ENCODE data around the gene SOCS6.

The SOCS6 gene

DNA sequence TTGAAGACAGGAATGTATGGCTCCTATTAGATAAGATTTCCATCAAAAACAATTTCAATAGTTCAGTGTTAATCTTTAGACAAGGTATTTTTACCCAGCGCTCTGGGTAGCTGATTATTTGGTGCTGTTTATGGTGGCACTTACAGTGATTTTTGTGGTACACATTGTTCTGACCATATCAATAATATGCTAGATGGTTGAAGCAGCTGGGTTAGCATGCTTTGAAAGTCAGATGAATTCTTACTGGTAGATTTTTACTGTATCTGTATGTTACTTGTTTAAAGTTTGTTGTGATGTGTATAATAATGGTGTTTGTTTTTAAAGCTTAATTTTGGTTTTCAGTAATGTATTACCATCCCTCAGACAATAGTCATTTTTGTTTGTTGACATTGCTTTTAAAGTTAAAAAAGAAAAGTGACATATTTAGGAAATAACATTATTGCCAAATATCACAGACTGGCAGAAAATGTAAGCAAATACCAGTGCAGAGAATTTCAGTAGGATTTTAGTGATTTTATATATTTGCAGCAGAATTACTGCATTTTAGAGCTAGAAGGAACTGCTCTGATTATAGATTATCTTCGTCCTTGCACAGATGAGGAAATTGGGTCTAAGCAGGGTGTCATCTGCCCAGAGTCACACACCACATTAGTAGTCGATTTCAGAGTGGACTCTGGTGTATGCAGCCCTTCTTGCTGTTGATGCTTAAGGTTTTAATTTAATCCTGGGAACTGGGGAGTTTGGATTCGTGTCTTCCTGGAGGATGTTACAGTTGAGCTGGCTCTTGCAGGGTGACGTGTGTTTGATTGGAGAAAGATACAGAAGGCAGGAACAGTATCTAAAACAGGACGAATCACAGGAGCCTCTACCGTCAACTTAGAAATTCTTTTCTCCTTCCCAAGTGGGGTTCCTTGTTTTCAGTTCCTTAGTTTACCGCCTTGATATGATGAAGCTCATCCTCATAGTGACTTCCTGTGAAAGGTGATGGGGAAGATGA, 6.6 kb downstream of the SOCS6 start:
- DNase-seq (ENCODE audit: low read depth in 2 of 2) = peak in 1 of 2 donors; percentile 11
- TF ChIP-seq, protein P1, sequence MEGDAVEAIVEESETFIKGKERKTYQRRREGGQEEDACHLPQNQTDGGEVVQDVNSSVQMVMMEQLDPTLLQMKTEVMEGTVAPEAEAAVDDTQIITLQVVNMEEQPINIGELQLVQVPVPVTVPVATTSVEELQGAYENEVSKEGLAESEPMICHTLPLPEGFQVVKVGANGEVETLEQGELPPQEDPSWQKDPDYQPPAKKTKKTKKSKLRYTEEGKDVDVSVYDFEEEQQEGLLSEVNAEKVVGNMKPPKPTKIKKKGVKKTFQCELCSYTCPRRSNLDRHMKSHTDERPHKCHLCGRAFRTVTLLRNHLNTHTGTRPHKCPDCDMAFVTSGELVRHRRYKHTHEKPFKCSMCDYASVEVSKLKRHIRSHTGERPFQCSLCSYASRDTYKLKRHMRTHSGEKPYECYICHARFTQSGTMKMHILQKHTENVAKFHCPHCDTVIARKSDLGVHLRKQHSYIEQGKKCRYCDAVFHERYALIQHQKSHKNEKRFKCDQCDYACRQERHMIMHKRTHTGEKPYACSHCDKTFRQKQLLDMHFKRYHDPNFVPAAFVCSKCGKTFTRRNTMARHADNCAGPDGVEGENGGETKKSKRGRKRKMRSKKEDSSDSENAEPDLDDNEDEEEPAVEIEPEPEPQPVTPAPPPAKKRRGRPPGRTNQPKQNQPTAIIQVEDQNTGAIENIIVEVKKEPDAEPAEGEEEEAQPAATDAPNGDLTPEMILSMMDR (IDR thresholded peaks at IDR 0.05; ENCODE audit: low read depth, low read length) = no peak
- H3K4me3 ChIP-seq (replicated peaks in 1 of 2; ENCODE audit: low read depth in 2 of 2, low read length in 2 of 2) = no peak overlapping the region

DNA sequence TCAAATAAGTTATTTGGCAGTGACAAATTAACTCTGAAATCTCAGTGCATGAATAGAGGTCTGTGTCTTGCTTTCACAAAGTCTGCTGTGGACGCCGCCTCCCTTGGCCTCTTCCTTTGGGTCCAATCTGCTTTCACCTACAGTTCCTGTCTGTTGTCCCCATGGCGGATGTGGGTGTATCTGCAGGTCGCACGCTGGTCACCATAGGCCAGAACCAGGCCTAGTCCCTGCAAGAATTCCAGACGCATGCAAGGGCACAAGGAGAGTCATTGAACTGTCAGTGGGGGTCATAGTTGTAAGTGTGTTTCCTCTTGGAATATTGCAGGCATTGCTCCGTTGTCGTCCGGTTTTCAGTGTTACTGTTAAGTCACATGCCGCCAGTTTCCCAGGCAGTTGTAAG, 7.4 kb downstream of the SOCS6 start:
- H3K4me3 ChIP-seq (replicated peaks in 1 of 2; ENCODE audit: low read depth in 2 of 2, low read length in 2 of 2) = no peak overlapping the region

DNA sequence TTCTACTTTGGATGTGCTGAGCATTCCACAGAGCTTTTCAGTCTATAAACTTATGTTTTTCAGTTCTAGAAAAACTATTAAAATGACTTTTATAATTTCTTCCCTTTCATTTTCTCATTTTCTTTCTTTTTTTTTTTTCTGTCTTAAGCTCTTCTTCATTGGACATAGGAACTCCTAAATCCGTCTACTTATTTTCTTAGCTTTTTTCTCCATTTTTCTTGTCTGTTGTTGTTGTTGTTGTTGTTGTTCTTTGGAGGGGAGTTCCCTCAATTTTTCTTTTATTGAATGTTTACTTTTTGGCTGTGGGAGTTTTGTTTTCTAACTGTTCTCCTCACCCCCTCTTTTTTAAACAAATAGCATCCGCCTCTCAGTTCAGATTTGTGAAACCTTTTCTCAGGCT, 7.9 kb downstream of the SOCS6 start:
- no peak overlapping the region for H3K4me3 ChIP-seq (replicated peaks in 1 of 2; ENCODE audit: low read depth in 2 of 2, low read length in 2 of 2)

More for the DNA sequence above, 7.4 kb downstream of the SOCS6 start:
- no peak for DNase-seq (ENCODE audit: low read depth in 2 of 2)
- TF ChIP-seq, protein P1 (IDR thresholded peaks at IDR 0.05; ENCODE audit: low read depth, low read length) = no peak

DNA sequence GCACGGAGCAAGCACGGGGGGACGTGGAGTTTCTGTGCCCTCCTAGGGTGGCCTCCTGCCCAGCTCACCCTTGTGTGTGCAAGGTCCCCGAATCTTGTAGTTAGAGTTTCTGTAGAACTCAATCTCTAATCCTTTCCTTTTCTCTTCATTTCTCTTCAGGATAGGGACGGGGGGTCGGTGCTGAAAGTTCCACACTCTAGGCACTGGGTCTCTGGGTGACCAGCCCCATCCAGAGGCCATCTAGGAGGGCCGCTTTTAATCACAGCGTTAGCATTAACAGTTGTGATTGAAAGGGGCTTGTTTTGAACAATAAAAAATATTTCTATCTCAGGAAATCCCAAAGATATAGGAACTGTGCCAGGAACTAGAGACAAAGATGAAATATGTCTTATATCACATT, 10.5 kb downstream of the SOCS6 start:
- no peak overlapping the region for H3K4me3 ChIP-seq (replicated peaks in 1 of 2; ENCODE audit: low read depth in 2 of 2, low read length in 2 of 2)
- TF ChIP-seq, protein P1 (IDR thresholded peaks at IDR 0.05; ENCODE audit: low read depth, low read length) = no peak
- no peak for DNase-seq (ENCODE audit: low read depth in 2 of 2)

More for the DNA sequence above, 7.9 kb downstream of the SOCS6 start:
- TF ChIP-seq, protein P1 (IDR thresholded peaks at IDR 0.05; ENCODE audit: low read depth, low read length) = no peak
- no peak for DNase-seq (ENCODE audit: low read depth in 2 of 2)

DNA sequence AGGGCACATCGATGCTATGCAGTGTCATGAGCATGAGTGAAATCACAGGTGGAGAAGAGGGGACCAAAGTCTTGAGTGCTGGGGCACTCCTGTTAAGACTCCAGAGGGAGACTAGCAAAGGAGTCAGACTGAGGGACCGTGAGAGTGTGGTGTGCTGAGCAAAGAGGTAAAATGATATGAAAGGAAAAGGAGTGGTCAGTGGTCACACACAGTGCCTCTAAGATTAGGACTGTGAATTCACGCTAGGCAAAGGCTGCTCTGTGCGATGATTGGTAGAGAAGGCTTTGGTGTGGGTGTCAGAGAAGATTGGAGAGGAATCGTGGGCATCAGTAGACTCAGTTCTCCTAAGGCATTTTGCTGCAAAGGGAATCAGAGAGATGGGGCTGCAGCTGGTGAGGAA, 12.8 kb downstream of the SOCS6 start:
- no peak for DNase-seq (ENCODE audit: low read depth in 2 of 2)
- TF ChIP-seq, protein P1 (IDR thresholded peaks at IDR 0.05; ENCODE audit: low read depth, low read length) = no peak
- no peak overlapping the region for H3K4me3 ChIP-seq (replicated peaks in 1 of 2; ENCODE audit: low read depth in 2 of 2, low read length in 2 of 2)

DNA sequence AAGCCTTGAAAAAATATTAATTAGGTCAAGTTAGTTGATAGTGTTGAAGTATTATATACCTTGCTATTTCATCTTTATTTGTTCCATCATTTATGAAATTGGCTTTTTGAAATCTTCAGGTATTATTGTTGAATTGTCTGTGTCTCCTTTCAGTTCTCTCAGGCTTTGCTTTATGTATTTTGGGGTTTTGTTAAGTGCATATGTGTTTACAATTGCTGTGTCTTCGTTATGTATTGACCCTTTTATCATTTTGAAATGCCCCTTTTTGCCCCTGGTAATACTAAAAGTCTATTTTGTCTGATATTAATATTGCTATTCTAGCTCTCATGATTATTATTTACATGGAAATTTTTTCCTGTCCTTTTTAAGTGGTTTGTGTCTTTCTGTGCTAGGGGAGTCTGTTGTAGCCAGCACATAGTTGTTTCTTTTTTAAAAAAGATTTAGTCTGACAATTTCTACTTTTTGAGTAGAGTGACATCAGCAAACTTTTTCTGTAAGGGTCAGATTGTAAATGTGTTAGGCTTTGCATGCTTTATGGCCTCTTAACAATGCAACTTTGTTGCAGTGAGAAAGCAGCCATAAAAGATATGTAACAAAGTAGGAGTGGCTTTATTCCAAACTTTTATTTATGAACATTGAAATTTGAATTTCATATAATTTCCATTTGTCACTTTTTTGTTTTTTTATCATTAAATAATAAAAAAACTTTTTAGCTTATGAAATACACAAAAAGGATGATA, 19.9 kb downstream of the SOCS6 start:
- no peak for DNase-seq (ENCODE audit: low read depth in 2 of 2)
- TF ChIP-seq, protein P1 (IDR thresholded peaks at IDR 0.05; ENCODE audit: low read depth, low read length) = no peak

More for the DNA sequence above, 19.9 kb downstream of the SOCS6 start:
- no peak overlapping the region for H3K4me3 ChIP-seq (replicated peaks in 1 of 2; ENCODE audit: low read depth in 2 of 2, low read length in 2 of 2)
